NCI-H774 (cell line): Measurements from ENCODE around the gene GOPC.
"Not testable (repeated sequence)": the region's sequence is repeated elsewhere in the genome, so short reads cannot be mapped to it uniquely, and the experiment has no call there.

Experiments used
- DNase-seq: peaks from one replicate; lab custom pipeline; 2025; lab: John Stamatoyannopoulos, UW

Gene GOPC

DNA sequence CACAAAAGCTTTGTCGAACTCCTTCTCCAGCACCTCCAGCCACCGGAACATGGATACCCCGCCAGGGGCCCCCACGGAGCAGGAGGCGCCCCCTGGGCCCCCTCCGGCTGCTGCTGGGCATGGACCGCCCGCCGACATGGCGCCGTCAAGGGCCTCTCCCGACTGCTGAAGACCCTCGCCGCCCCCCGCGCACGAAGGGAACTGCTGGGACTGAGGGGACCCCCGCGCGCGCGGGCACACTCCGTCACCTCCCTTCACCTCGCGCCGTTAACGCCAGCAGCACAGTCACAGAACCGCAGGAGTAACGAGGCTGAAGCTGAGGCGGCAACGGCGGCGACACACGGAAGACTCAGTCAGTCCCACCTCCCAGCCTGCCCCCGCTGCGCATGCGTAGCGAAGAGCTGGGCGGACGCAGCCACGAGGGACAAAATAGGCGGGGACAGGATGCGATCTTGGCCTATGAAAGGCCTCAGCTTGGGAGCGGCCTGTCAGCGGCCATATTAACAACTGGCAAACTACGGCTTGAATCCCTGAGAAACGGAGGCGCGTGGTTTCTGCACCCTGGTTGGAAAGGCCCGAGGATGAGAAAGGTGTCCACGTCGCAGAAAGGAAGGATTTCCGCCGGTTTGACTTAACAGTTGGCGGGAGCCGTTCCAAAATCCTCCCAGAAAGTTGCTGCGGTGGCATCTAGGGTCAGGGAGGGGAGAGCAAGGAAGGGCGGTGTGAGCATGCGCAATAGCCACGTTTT, at the start of gene GOPC:
GOPC (minus strand) TSS at position 361 of the 748 bp plus-strand sequence; CDS start at position 138, 223 bp downstream.
- peak; percentile 100 for DNase-seq

DNA sequence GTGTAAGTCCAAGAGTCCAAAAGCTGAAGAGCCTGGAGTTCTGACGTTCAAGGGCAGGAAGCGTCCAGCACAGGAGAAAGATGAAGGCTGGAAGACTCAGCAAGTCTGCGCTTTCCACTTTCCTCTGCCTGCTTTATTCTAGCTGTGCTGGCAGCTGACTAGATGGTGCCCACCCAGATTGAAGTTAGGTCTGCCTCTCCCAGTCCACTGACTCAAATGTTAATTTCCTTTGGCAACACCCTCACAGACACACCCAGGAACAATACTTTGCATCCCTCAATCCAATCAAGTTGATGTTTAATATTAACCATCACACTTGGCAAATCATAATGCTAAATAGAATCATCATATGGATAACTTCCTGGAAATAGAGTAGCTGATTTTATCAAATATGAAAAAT, 49.7 kb upstream of the GOPC start:
- not testable (repeated sequence) for DNase-seq

- no peak for DNase-seq
Observed at GRCh38 chr6:117642976-117643375, 40.7 kb upstream of the GOPC start.

DNA sequence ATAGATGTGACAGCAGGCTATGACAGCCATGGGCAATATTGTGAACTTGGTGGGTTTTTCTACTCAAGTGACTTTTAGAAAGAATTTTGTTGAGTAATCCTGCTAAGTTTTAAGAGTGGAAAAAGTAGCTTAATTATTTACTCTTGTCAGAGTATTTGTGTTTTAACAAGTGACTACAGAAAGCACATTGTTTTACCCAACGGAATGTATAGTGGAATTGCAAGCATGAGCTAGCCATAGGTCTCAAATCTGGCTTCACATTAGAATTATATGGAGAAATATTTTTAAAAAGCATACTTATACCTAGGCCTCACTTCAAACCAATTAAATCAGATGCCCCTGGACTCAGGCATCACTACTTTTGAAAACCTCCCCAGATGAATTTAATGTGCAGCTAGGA, 35.5 kb upstream of the GOPC start:
- DNase-seq: no peak

- peak; percentile 37 for DNase-seq
Observed at GRCh38 chr6:117629119-117629660, 26.9 kb upstream of the GOPC start.

DNA sequence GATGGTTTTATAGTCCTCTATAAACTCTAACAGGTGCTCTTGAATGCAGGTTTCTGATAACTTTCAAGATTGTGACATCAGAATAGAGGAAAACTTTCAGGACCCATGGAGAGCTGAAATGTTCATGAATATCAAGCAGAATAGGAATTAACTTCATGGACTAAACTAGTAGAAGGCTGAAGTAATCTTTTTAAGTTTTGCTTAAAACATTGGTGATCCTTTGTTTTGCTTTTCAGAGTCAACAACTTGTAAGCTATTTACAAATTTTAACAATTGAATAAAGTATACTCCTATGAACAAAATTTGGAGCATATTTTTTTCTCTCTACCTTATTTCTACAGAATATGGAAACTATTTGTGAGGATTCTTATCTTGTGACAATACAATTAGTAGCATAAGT, 25.2 kb upstream of the GOPC start:
- no peak for DNase-seq

DNA sequence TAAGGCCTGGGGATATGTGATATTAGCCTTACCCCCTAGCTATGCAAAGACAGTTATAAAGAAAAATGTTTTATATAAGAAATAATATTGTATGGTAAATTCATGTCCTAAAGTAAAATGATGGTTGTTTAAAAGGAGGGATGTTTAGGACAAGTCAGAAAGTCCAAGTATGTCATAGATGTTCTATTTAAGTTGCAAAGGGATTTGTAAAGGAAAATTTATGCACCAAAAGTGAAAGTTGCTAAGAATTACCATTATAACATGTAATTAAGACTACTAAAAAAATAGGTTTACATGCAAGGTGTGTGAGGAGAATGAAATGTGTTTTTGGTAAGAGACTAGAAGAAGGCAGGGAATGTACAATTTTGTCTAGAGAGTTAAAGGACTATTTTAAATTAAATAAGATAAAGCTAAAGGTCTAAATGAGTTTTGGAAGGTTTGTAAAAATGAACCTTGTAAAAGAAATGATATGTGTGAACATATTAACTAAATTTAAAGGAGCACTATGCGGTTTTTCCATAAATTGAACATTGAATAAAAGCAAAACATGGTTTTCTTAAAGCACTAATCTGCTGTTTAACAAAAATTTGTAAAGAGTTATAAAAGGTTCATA, 22.7 kb upstream of the GOPC start:
- DNase-seq: no peak

DNA sequence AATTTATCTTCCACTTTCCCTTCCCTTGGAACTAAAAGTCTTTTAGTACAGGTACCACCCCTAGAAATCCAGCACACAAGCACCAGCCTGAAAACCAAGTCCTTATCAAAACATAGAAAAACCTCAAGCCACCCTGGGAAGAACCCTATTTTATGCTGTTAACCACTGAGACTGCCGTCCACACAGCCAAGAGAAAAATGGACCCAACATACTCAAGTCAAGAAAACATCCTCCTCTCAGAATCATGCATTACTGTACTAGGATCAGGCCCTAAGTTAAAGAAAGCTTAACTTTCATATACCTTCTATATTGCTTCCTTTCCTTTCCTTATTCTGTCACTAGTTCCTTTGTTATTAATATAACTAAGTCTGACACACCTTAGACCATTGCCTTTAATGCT, 16.9 kb upstream of the GOPC start:
- no peak for DNase-seq

- no peak for DNase-seq
Observed at GRCh38 chr6:117617210-117618035, 15.1 kb upstream of the GOPC start.

DNA sequence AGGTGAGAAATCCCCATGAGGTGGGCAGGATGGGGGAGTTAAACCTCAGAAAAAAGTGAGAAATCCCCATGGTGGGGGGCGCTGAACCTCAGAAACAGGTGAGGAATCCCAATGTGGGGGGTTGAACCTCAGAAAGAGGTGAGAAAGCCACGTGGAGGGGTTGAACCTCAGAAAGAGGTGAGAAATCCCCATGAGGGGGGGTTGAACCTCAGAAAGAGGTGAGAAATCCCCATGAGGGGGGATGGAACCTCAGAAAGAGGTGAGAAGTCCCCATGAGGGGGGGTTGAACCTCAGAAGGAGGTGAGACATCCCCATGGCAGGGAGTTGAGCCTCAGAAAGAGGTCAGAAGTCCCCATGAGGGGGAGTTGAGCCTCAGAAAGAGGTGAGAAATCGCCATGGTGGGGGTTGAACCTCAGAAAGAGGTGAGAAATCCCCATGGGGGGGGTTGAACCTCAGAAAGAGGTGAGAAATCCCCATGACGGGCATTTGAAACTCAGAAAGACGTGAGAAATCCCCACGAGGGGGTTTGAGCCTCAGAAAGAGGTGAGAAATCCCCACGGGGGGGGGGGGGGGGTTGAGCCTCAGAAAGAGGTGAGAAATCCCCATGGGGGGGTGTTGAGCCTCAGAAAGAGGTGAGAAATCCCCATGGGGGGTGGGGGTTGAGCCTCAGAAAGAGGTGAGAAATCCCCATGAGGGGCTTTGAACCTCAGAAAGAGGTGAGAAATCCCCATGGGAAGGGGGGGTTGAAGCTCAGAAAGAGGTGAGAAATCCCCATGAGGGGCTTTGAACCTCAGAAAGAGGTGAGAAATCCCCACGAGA, 14.3 kb upstream of the GOPC start:
- no peak for DNase-seq

DNA sequence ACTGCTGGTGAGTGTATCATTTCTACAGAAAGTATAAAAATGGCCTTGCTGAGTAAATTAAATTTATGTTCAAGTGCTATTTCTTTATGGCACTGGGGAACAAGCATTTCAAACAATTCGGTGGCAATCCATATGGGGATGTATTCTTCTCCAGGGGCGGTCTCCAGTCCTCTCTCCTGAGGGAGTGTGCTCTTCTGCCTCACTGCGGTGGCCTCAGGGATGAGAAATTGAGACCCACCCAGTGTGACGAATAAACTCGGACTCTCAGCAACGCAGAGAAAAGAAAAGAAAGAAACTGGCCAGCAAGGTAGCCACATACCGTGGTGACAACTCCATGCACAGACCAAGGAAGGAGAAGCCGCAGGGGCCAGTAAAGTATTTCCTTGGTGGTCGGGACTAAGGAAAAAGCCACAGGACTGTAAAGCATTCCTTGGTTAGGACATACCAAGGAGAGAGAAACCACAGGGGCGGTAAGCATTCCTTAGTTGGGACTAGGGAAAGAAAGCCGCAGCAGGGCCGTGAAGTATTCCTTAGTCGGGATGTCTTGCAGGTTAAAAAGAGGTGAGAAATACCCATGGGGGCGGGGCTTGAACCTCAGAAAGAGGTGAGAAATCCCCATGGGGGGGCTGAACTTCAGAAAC, 13.6 kb upstream of the GOPC start:
- DNase-seq: no peak

DNA sequence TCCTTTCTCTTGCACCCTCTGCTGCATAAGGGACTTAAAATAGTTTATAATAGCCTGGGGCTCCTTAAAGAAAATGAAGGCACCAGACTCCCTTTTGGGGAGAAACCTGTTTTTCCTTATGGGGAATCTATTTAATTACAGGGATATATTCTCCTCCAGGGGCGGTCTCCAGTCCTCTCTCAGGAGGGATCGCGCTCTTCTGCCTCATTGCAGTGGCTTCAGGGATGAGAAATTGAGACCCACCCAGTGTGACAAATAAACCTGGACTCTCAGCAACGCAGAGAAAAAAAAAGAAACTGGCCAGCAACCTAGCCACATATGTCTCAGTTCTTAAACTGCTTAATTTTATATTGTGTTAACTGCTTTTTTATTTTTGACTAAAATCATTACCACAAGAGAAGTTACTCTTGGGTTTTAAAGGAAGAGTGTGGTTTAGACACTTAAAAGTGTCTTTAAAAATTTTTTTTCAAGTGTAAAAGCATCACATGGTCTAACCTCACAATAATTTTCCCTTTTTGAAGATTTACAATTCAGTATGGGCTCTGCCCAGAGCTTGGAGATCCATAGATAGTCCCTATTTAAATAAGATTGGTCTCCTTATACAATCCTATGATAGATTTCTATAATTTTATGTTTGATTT, 11.7 kb upstream of the GOPC start:
- no peak for DNase-seq

DNA sequence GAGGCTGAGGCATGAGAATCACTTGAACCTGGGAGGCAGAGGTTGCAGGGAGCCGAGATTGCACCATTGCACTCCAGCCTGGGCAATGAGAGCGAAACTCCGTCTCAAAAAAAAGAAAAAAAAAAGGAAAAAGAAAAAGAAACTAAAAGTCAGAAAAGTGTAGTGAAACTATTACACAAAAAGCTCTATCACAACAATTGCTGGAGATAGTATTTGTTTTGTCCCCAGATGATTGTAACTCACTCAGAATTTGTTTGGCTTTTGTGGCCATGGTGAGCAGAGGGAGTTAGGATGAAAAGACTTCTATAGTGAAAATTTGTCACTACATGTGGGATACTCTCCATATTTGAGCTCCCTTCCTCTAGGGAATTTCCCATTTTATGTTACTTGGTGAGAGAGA, 5.2 kb upstream of the GOPC start:
- no peak for DNase-seq

DNA sequence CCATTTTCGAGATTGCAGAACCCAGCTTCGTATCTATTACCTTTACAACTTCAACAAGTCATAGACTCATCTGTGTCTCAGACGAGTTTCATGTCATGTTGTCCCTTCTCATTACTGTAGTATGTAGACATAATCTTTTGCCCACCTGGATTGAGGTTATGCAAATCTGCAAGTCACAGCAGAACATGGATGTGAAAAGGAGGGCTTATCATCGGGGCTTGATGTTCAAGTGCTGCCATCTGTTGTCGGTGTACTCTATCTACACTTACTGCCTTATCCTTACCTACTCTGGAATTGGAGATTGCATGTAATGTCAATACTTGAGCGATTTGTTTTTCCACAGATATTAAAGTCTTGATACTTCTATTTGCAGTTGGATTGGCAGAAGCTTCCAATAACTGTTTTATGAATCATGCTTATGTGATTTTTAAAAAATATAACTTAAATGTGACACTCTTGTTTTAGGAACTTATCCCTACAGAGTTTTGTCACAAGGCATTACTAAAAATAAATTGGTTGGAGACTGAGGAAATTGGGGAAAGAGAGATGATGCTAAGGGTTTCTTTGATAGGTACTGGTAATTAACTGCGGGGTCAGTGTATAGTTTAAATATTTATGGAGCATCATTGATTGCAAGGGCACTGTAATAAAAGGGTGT, 3.0 kb upstream of the GOPC start:
- DNase-seq: peak; percentile 78

DNA sequence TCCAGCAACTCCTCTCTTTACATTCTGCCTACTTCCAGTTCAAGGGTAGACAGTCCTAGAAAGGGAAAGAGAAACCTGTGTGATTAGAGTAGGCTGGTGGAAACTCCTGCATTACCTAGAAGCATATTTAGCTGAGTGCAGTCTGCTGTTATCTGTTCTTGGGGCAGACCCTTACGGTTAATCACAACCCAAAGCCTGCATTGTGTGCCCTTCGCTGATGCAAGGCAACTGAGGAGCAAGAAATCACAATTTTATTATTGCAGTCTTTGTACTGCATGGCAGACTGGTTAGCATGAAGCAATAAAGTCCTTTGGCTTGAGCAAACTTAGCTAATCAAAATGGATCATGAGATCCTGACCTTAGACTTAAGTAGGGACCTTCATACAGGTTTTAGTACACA, 1.5 kb upstream of the GOPC start:
- DNase-seq: no peak

DNA sequence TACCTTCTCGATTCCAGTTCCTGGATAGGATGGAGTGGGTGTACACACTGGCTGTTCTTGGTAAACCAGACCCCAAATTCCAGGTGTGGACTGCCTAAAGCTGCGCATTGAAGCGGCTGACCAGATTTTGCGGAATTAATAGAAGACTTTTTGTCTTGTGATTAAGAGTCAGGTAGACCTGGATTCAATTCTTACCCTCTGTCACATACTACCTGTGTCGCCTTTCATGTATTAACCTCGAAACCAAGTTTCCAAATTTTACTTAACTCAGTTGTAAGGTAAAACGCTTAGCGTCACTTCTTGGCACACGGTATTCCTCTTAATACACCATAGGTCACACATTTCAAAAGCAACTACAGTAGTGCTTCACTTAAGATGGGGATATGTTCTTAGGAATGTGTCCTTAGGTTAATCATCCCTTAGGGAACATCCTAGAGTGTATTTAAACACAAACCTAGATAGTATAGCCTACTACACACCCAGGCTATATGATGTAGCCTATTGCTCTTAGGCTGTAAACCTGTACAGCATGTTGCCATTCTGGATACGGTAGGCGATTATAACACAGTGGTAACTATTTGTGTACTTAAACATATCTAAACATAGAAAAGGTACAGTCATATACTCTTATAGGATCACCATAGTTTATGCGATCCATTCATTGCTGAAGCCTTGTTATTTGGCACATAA, 733 bp upstream of the GOPC start:
- DNase-seq: no peak

GRCh38 chr6:117601811-117602150, 530 bp downstream of the GOPC start:
- no peak for DNase-seq

GRCh38 chr6:117600008-117600743, 2.1 kb downstream of the GOPC start:
- DNase-seq: no peak

DNA sequence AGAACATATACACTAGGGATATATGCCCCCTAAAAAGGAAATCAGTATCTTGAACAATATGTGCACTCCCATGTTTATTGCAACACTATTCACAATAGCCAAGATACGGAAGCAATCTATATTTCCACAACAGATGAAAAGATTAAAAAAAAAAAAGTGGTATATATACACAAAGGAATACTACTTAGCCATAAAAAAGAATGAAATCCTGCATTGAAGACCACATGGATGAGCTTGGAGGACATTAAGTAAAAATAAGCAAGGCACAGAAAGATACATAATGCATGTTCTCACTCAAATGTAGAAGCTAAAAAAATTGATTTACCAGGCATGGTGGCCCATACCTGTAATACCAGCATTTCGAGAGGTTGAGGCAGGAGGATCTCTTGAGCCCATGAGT, 4.6 kb downstream of the GOPC start:
- DNase-seq: no peak
